ENCODE results near the gene TLR9.

TLR9 gene

DNA sequence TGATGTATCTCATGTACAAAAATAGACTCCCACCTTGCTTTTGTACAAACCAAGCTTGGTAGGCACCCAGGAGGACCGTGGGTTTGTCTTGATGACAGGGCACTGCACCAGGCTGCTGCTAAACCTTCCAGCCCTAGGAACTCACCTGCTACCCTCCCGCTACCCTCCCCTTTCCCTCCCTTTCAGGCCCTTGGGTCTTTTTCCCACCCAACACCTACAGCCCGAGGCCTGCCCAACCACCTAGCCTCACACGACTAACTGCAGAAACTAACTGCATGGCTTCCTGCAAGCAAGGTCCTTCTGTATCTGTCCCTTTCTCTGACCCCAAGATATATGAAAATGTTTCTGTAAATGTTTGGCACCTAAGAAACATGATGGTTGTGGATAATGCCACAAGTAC, 31.2 kb upstream of the TLR9 start:
- peaks cover 3% of the 10 kb centered on the region; the same call in 1 of the 2 replicates for H3K79me2 ChIP-seq (ENCODE audit: insufficient read depth, low read depth)
- H3K4me1 ChIP-seq (ENCODE audit: low read depth, poor library complexity, severe bottlenecking): peaks cover 54% of the 10 kb centered on the region
- H3K9ac ChIP-seq: no peak overlapping the region
- H2AFZ ChIP-seq (ENCODE audit: low read depth): no peak overlapping the region
- TF ChIP-seq, protein P1, sequence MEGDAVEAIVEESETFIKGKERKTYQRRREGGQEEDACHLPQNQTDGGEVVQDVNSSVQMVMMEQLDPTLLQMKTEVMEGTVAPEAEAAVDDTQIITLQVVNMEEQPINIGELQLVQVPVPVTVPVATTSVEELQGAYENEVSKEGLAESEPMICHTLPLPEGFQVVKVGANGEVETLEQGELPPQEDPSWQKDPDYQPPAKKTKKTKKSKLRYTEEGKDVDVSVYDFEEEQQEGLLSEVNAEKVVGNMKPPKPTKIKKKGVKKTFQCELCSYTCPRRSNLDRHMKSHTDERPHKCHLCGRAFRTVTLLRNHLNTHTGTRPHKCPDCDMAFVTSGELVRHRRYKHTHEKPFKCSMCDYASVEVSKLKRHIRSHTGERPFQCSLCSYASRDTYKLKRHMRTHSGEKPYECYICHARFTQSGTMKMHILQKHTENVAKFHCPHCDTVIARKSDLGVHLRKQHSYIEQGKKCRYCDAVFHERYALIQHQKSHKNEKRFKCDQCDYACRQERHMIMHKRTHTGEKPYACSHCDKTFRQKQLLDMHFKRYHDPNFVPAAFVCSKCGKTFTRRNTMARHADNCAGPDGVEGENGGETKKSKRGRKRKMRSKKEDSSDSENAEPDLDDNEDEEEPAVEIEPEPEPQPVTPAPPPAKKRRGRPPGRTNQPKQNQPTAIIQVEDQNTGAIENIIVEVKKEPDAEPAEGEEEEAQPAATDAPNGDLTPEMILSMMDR (conservative IDR thresholded peaks at IDR 0.05; ENCODE audit: low read depth, low read length): no peak
- H3K4me3 ChIP-seq (IDR thresholded peaks at IDR 0.05; ENCODE audit: insufficient read depth, low read depth, low read length): no peak overlapping the region
- peaks cover 6% of the 10 kb centered on the region; the same call in 1 of the 2 replicates for H3K36me3 ChIP-seq (ENCODE audit: insufficient read depth)
- H4K20me1 ChIP-seq (ENCODE audit: insufficient read depth): no peaks in the 10 kb centered on the region
- H3K27ac ChIP-seq: no peak overlapping the region
- no peak overlapping the region for H3K4me2 ChIP-seq
- no peaks in the 10 kb centered on the region for H3K27me3 ChIP-seq (ENCODE audit: insufficient read depth, low read depth)

DNA sequence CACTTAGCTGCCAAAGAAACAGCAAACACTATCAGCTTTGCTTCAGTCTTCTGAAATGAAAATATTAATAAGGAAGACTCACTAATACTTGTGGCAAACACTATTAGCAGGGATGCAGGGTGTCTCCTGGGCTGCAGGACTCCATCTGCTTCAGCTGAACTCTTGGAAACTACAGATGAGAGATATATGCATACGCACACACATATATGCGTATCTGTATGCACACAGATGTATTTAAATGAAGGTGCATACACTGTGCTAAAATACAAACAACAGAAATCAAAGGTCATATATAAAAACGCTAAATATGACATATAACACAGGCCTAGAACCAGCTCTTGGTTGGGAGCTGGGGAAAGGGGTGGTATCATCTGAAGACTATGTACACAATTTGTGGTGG, 30.7 kb upstream of the TLR9 start:
- H2AFZ ChIP-seq (ENCODE audit: low read depth): no peak overlapping the region
- H3K9ac ChIP-seq: no peak overlapping the region
- H4K20me1 ChIP-seq (ENCODE audit: insufficient read depth): no peaks in the 10 kb centered on the region
- H3K4me1 ChIP-seq (ENCODE audit: low read depth, poor library complexity, severe bottlenecking): peaks cover 54% of the 10 kb centered on the region
- H3K4me2 ChIP-seq: no peak overlapping the region
- H3K27ac ChIP-seq: no peak overlapping the region
- H3K4me3 ChIP-seq (IDR thresholded peaks at IDR 0.05; ENCODE audit: insufficient read depth, low read depth, low read length): no peak overlapping the region
- peaks cover 6% of the 10 kb centered on the region; the same call in 1 of the 2 replicates for H3K36me3 ChIP-seq (ENCODE audit: insufficient read depth)
- no peaks in the 10 kb centered on the region for H3K27me3 ChIP-seq (ENCODE audit: insufficient read depth, low read depth)
- peaks cover 2% of the 10 kb centered on the region; the same call in 1 of the 2 replicates for H3K79me2 ChIP-seq (ENCODE audit: insufficient read depth, low read depth)
- TF ChIP-seq, protein P1 (conservative IDR thresholded peaks at IDR 0.05; ENCODE audit: low read depth, low read length): no peak

DNA sequence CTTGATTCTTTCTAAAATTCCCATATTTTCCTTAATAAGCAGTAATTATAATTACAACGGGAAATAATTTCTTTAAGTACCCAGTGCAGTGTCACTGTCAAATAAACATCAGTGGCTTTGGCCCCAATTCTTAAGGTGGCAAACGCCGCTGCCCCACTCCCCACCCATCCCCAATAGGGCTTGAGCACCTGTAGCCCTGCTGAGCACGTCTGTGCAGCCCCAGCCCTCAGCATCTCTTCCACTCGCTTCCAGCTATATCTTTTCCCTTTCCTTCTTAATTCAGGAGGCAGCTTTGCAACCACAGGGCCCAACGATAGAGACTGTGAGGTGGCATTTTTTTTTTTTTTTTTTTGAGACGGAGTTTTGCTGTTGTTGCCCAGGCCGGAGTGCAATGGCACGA, 29.2 kb upstream of the TLR9 start:
- Histone ChIP-seq H3K4me3 (IDR thresholded peaks at IDR 0.05; ENCODE audit: insufficient read depth, low read depth, low read length) (no peak overlapping the region), H3K27me3 (ENCODE audit: insufficient read depth, low read depth) (no peaks in the 10 kb centered on the region), H2AFZ (ENCODE audit: low read depth) (no peak overlapping the region), H4K20me1 (ENCODE audit: insufficient read depth) (no peaks in the 10 kb centered on the region), H3K9ac (no peak overlapping the region), H3K4me2 (peak overlapping the region; percentile 48), H3K27ac (no peak overlapping the region), H3K36me3 (ENCODE audit: insufficient read depth) (peaks cover 6% of the 10 kb centered on the region; the same call in 1 of the 2 replicates), H3K79me2 (ENCODE audit: insufficient read depth, low read depth) (no peaks in the 10 kb centered on the region), H3K4me1 (ENCODE audit: low read depth, poor library complexity, severe bottlenecking) (peaks cover 42% of the 10 kb centered on the region)
- TF ChIP-seq, protein P1 (conservative IDR thresholded peaks at IDR 0.05; ENCODE audit: low read depth, low read length): no peak

DNA sequence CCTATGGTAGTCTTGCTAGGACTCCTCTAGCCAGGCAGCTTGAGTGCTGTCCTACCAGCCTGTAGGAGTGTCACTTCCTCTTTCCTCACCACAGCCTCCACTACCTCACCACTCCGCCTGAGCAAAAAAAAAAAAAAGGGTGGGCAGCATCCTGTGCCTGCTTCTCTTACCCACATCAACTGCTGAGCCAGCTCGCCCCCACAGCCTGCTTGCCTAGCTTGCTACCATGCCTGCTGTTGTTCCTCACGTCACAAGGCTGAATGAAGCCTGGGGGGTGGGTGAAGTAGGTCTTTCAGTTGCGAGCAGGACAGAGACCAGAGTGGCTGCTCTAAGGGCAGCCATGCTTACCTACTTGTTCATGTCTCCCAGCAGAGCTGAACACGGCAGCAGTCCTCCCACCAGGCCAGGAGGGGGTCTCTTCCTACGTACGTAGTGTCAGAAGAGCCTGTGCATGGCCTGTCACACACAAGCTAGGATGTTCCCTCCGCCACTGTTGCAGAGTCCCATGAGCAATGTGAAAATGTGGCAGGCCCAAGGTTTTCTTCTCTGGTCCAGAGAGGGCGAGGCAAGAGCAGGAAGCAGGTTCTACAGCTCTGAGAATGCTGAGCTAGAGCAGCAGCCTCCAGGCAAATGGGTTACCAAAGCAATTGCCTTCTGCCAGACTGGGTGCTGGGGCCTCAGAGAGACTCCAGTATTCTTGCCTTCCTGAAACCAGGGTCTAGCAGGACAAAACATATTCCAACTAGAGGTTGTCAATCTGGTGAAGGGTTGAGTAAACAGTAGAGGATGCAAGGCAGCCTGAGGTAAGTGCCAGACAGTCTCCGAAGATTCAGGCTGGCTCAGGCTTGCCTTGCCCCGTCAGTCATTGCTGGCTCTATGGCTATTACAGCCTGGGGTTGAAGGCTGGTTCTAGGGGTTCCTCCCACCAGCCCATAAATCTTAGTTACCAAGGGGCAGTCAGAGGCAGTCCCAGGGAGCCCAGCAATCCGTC, 28.2 kb upstream of the TLR9 start:
- Histone ChIP-seq H3K36me3 (ENCODE audit: insufficient read depth) (peaks cover 6% of the 10 kb centered on the region; the same call in 1 of the 2 replicates), H4K20me1 (ENCODE audit: insufficient read depth) (no peaks in the 10 kb centered on the region), H3K79me2 (ENCODE audit: insufficient read depth, low read depth) (no peaks in the 10 kb centered on the region), H2AFZ (ENCODE audit: low read depth) (no peak overlapping the region), H3K4me1 (ENCODE audit: low read depth, poor library complexity, severe bottlenecking) (peaks cover 33% of the 10 kb centered on the region), H3K27me3 (ENCODE audit: insufficient read depth, low read depth) (no peaks in the 10 kb centered on the region), H3K4me3 (IDR thresholded peaks at IDR 0.05; ENCODE audit: insufficient read depth, low read depth, low read length) (no peak overlapping the region), H3K27ac (peak overlapping the region; percentile 66), H3K9ac (no peak overlapping the region), H3K4me2 (peak overlapping the region; percentile 48; the same call in 1 of the 2 replicates)
- TF ChIP-seq, protein P1 (conservative IDR thresholded peaks at IDR 0.05; ENCODE audit: low read depth, low read length): no peak

Measured in KMS-11 (cell line).